ENCODE results near the gene UBE2F. TPM values are rescaled to one million over a fixed set of nuclear protein-coding genes. Genes with fewer than 3 reads are reported as not detected.
A peak's percentile ranks its signal among the peaks of the same experiment; 100 is the strongest.

The UBE2F gene
- total RNA-seq, 1 donor = 81.6 TPM

DNA sequence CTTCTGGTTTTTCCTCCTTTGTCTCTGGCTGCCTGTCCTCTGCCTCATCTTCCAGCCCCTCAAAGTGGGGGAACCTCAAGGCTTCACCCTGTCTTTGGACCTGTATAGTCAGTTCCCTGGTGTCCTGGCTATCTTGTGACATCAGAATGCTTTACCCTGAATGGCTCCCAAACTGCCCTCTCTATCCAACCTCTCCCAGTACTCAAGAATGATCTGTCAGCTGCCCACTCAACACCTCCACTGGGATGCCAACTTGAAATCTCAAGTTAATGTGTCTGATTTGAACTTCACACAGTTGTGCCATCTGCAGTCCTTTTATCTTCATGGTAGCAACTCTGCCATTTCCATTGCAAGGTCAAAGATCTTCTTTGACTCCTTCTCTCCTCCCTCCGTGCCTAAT, 43.8 kb downstream of the UBE2F start:
- no peak for DNase-seq (ENCODE audit: low read depth)
- H3K4me3 ChIP-seq (ENCODE audit: low read depth, low read length) = no peak overlapping the region
- TF ChIP-seq, protein P1, sequence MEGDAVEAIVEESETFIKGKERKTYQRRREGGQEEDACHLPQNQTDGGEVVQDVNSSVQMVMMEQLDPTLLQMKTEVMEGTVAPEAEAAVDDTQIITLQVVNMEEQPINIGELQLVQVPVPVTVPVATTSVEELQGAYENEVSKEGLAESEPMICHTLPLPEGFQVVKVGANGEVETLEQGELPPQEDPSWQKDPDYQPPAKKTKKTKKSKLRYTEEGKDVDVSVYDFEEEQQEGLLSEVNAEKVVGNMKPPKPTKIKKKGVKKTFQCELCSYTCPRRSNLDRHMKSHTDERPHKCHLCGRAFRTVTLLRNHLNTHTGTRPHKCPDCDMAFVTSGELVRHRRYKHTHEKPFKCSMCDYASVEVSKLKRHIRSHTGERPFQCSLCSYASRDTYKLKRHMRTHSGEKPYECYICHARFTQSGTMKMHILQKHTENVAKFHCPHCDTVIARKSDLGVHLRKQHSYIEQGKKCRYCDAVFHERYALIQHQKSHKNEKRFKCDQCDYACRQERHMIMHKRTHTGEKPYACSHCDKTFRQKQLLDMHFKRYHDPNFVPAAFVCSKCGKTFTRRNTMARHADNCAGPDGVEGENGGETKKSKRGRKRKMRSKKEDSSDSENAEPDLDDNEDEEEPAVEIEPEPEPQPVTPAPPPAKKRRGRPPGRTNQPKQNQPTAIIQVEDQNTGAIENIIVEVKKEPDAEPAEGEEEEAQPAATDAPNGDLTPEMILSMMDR (IDR thresholded peaks at IDR 0.05; ENCODE audit: insufficient read depth, low read depth, low read length) = no peak

DNA sequence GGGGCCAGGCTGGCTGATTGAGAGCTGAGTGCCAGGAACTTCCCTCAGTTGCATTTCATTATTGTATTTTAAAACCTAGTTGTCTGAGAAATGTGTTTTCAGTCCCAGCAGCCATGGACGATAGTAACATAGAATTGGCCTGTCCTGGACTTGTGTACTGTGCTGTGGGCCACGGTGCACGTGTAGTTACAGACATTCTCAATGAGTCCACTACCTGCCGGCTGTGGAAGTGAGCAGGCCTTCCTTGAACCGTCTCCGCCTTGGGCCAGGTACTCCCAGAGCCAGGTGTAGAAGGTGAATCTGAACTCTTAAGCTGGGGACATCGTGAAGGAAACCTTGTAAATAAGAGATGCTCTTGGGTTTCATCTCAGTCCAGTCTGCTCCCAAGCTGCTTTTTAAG, 47.0 kb downstream of the UBE2F start:
- DNase-seq (ENCODE audit: low read depth) = no peak
- TF ChIP-seq, protein P1 (IDR thresholded peaks at IDR 0.05; ENCODE audit: insufficient read depth, low read depth, low read length) = no peak

GRCh38 chr2:238015705-238016104, 48.9 kb downstream of the UBE2F start:
- DNase-seq (ENCODE audit: low read depth) = no peak
- TF ChIP-seq, protein P1 (IDR thresholded peaks at IDR 0.05; ENCODE audit: insufficient read depth, low read depth, low read length) = peak; percentile 27
- H3K4me3 ChIP-seq (ENCODE audit: low read depth, low read length) = no peak overlapping the region

More for the DNA sequence above, 47.0 kb downstream of the UBE2F start:
- H3K4me3 ChIP-seq (ENCODE audit: low read depth, low read length) = no peak overlapping the region

DNA sequence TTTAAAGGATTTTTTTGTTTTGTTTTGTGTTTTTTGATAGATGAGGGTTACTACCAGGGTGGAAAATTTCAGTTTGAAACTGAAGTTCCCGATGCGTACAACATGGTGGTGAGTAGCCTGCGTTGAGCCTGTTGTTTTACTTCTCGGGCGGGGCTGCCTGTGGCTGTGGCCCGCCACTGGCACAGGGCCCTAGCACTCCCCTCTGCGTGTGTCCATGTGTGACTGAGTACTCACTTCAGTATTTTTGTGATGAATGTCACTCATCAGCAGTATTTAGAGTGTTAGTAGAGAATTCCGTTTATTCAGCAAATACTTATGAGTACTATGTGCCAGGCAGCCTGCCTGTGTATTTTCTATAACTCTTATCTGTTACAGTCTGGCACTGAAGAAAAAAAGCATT, 49.7 kb downstream of the UBE2F start:
- TF ChIP-seq, protein P1 (IDR thresholded peaks at IDR 0.05; ENCODE audit: insufficient read depth, low read depth, low read length) = no peak
- H3K4me3 ChIP-seq (ENCODE audit: low read depth, low read length) = no peak overlapping the region
- DNase-seq (ENCODE audit: low read depth) = no peak

DNA sequence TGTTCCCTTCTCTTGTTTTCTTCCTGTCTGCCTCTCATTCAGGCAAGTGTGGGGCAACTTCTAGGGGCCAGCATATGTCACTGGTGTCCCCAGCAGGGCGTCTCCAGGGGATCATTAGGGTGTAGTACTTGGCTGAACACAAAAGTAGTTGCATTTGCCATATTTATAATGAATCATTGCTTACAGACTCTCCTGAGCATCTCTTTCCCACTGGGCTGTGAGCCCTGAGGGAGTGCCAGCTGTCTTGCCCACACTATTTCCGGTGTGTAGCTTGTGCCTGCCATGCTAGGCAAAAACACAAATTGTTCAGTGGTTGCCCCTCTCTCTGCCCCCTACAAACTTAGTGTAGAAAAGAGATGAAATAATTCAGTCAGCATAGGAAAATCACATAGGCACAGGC, 53.1 kb downstream of the UBE2F start:
- DNase-seq (ENCODE audit: low read depth) = no peak
- TF ChIP-seq, protein P1 (IDR thresholded peaks at IDR 0.05; ENCODE audit: insufficient read depth, low read depth, low read length) = no peak
- H3K4me3 ChIP-seq (ENCODE audit: low read depth, low read length) = no peak overlapping the region

DNA sequence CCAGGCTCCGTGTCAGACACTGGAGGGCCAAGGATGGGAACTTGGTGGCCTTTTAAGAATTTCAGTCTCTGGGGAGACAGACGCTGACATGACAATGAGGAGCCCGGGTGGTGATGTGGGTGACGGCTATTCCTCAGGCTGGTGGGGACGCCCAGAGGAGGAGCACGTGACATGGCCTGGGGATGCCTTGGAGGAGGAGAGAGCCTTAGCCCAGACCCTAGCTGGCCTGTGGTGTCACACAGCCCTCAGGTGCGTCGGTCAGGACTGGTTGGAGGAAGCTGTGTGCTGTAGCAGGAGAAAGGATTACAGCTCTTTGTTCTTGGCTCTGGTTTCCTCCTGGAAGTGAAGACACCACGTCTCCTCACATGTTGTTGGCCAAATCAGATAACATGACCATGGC, 54.0 kb downstream of the UBE2F start:
- H3K4me3 ChIP-seq (ENCODE audit: low read depth, low read length) = no peak overlapping the region
- TF ChIP-seq, protein P1 (IDR thresholded peaks at IDR 0.05; ENCODE audit: insufficient read depth, low read depth, low read length) = no peak
- no peak for DNase-seq (ENCODE audit: low read depth)

DNA sequence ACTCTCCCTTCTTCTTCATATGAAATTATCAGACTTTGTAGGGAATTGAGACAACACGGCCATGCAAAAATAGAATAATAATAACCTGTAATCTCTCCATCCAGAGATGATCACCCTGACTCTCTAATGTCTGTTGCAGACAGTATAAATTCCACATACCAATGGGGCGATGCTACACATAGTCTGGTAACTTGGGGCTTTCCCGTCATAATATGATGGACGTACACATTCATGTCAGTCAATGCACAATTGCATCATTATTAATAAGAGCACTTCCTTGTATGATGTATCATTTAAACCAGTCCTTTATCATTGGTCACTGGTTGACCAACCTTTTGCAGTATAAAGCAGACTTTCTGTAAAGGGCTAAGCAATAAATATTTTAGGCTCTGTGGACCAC, 54.5 kb downstream of the UBE2F start:
- TF ChIP-seq, protein P1 (IDR thresholded peaks at IDR 0.05; ENCODE audit: insufficient read depth, low read depth, low read length) = no peak
- DNase-seq (ENCODE audit: low read depth) = no peak
- no peak overlapping the region for H3K4me3 ChIP-seq (ENCODE audit: low read depth, low read length)
